GM23338 (cell line): ENCODE measurements around the gene PALLD. TPM values are rescaled to one million over a fixed set of nuclear protein-coding genes. Genes with fewer than 3 reads are reported as not detected.

ENCODE experiments used
- ATAC-seq: fragments of 200-7000 bp; cut with Tn5 transposase; 3 replicates; pipeline ENCODE4 v1.9.1; 2020
- DNase-seq: peaks from one replicate; pipeline ENCODE4 v3.0.0-alpha.2; 2015; ENCODE audit warnings: low spot score
- H2AFZ ChIP-seq: fragments of 200-600 bp; sonication (generic); 2 replicates; pipeline ENCODE4 v1.8.0; 2016; ENCODE audit warnings: antibody characterized with exemption, mild to moderate bottlenecking, moderate library complexity
- H3F3A ChIP-seq: fragments of 200-600 bp; sonication (generic); replicated peaks from 2 replicates; pipeline ENCODE4 v1.8.0; 2017; ENCODE audit warnings: antibody characterized with exemption, mixed run types, low read depth
- H3K27ac ChIP-seq: fragments of 200-600 bp; sonication (generic); 2 replicates; pipeline ENCODE4 v1.6.1; 2016; ENCODE audit warnings: low read depth
- H3K27me3 ChIP-seq: fragments of 200-600 bp; sonication (generic); 2 replicates; pipeline ENCODE4 v1.8.0; 2016; ENCODE audit warnings: mild to moderate bottlenecking, mixed run types, moderate library complexity; ENCODE audit not compliant: insufficient read depth
- H3K36me3 ChIP-seq: fragments of 200-600 bp; sonication (generic); 2 replicates; pipeline ENCODE4 v1.8.0; 2016; ENCODE audit warnings: mild to moderate bottlenecking; ENCODE audit not compliant: insufficient read depth
- H3K4me1 ChIP-seq: fragments of 200-600 bp; sonication (generic); 2 replicates; pipeline ENCODE4 v1.8.0; 2016; ENCODE audit warnings: mild to moderate bottlenecking, moderate library complexity; ENCODE audit not compliant: insufficient read depth
- H3K4me2 ChIP-seq: fragments of 200-600 bp; sonication (generic); 2 replicates; pipeline ENCODE4 v1.7.1; 2017; ENCODE audit warnings: mixed run types
- H3K4me3 ChIP-seq: fragments of 200-600 bp; sonication (generic); 2 replicates; pipeline ENCODE4 v1.6.1; 2016; ENCODE audit warnings: mixed run types
- H3K79me2 ChIP-seq: fragments of 200-600 bp; sonication (generic); replicated peaks from 2 replicates; pipeline ENCODE4 v1.8.0; 2017; ENCODE audit warnings: mild to moderate bottlenecking; ENCODE audit not compliant: insufficient read depth
- H3K9me2 ChIP-seq: fragments of 200-600 bp; sonication (generic); 2 replicates; pipeline ENCODE4 v1.8.0; 2017; ENCODE audit not compliant: insufficient read depth
- H4K20me1 ChIP-seq: fragments of 200-600 bp; sonication (generic); replicated peaks from 2 replicates; pipeline ENCODE4 v1.8.0; 2017; ENCODE audit warnings: mild to moderate bottlenecking; ENCODE audit not compliant: insufficient read depth
- H3K27ac Mint-ChIP-seq: 2 replicates; pipeline ENCODE4 v1.8.0; 2020; ENCODE audit warnings: inconsistent platforms, mild to moderate bottlenecking, moderate library complexity, mixed read lengths
- H3K27me3 Mint-ChIP-seq: 3 replicates; pipeline ENCODE4 v1.8.0; 2022; ENCODE audit warnings: low read depth, mild to moderate bottlenecking, moderate library complexity, mixed read lengths, inconsistent platforms; ENCODE audit not compliant: insufficient read depth, poor library complexity
- H3K36me3 Mint-ChIP-seq: 3 replicates; pipeline ENCODE4 v1.8.0; 2021; ENCODE audit warnings: low read depth, mild to moderate bottlenecking, inconsistent platforms, moderate library complexity, mixed read lengths
- H3K4me1 Mint-ChIP-seq: 3 replicates; pipeline ENCODE4 v1.8.0; 2020; ENCODE audit warnings: mild to moderate bottlenecking, inconsistent platforms, mixed read lengths
- H3K4me3 Mint-ChIP-seq: 3 replicates; pipeline ENCODE4 v1.8.0; 2021; ENCODE audit warnings: moderate library complexity, mild to moderate bottlenecking, inconsistent platforms, mixed read lengths
- H3K9me3 Mint-ChIP-seq: 3 replicates; pipeline ENCODE4 v1.8.0; 2020; ENCODE audit warnings: moderate library complexity, mild to moderate bottlenecking, inconsistent platforms, mixed read lengths
- CREB1 ChIP-seq: fragments of 250-450 bp; sonication (Bioruptor Pico); IDR thresholded peaks from 2 replicates; pipeline ENCODE4 v1.5.0; 2020; ENCODE audit warnings: low read depth, mild to moderate bottlenecking, moderate library complexity
- ETS1 ChIP-seq: IDR thresholded peaks from 2 replicates; pipeline ENCODE4 v1.6.1; 2016; ENCODE audit warnings: antibody characterized with exemption
- EZH2 ChIP-seq: fragments of 200-600 bp; sonication (generic); IDR thresholded peaks from one replicate; pipeline ENCODE4 v1.8.0; 2017; ENCODE audit warnings: antibody characterized with exemption, mild to moderate bottlenecking, low read depth; ENCODE audit not compliant: unreplicated experiment
- EZH2phosphoT487 ChIP-seq: fragments of 200-600 bp; sonication (generic); IDR thresholded peaks from one replicate; pipeline ENCODE4 v1.8.1; 2018; ENCODE audit warnings: antibody characterized with exemption; ENCODE audit not compliant: unreplicated experiment
- JUNB ChIP-seq: IDR thresholded peaks from one replicate; pipeline ENCODE4 v1.6.1; 2016; ENCODE audit warnings: antibody characterized with exemption; ENCODE audit not compliant: unreplicated experiment
- NANOG ChIP-seq: IDR thresholded peaks from 2 replicates; pipeline ENCODE4 v1.6.1; 2016; ENCODE audit warnings: antibody characterized with exemption, borderline replicate concordance
- POLR2AphosphoS5 ChIP-seq: IDR thresholded peaks from 2 replicates; pipeline ENCODE4 v1.6.1; 2016; ENCODE audit warnings: antibody characterized with exemption, low read depth
- REST ChIP-seq: IDR thresholded peaks from one replicate; pipeline ENCODE4 v1.6.1; 2018; ENCODE audit warnings: antibody characterized with exemption; ENCODE audit not compliant: unreplicated experiment
- STAT1 ChIP-seq: IDR thresholded peaks from one replicate; pipeline ENCODE4 v1.6.1; 2016; ENCODE audit warnings: antibody characterized with exemption; ENCODE audit not compliant: unreplicated experiment
- ZNF114 ChIP-seq: fragments of 250-450 bp; sonication (Bioruptor Pico); IDR thresholded peaks from 2 replicates; pipeline ENCODE4 v1.5.0; 2020; ENCODE audit warnings: mild to moderate bottlenecking, moderate library complexity
- ZNF331 ChIP-seq: fragments of 250-450 bp; sonication (Bioruptor Pico); IDR thresholded peaks from 2 replicates; pipeline ENCODE4 v1.5.0; 2020; ENCODE audit warnings: low read depth, mild to moderate bottlenecking, moderate library complexity
- ZNF462 ChIP-seq: fragments of 250-450 bp; sonication (Bioruptor Pico); IDR thresholded peaks from 2 replicates; pipeline ENCODE4 v1.5.0; 2020; ENCODE audit warnings: mild to moderate bottlenecking, moderate library complexity
- polyA plus RNA-seq: library from polyadenylated mRNA; unstranded; fragments of >200 nt; fragmentation: Nextera tagmentation; extraction: Ambion mirVana; gene quantifications from 2 replicates; pipeline ENCODE4 v1.2.1, GENCODE V29; 2016
- total RNA-seq: library from RNA; depleted of rRNA; stranded (reverse); fragments of >200 nt; shearing (Covaris generic); gene quantifications from 2 replicates; pipeline ENCODE4 v1.2.3, GENCODE V29; 2014
- TF ChIP-seq, protein P1 (sequence below), 2 experiments: fragments of 200-600 bp in 1 of 2; sonication (generic) in 1 of 2; conservative IDR thresholded peaks; 2 replicates each; pipeline versions ENCODE4 v1.5.1 to v1.6.1; 2016 to 2017; ENCODE audit warnings: antibody characterized with exemption in 2 of 2, low read depth in 2 of 2, mild to moderate bottlenecking in 2 of 2, moderate library complexity in 1 of 2

Gene PALLD
- total and polyA plus RNA-seq, 2 experiments from 2014 or later = 13.1 to 30.2 TPM

DNA sequence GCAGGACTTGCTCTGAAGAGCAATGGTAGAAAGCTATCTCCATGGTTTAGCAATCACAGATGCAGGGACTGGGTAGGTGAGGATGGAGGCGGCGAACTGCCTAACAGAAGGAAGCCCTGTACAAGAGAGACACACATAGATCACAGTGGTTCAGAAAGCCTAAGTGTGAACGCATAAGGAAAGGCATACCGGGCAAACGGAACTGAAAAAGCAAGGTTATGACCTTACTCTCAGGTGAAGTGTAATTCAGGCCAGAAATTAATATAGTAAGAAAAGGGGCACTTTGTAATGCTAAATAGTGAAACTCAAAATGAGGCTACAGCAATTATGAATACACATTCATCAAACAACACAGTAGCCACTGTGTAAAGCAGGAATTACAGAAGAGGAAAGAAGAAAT lies 126.6 kb downstream of the PALLD start:
- no peak overlapping the region for H3K4me3 ChIP-seq
- no peaks in the 10 kb centered on the region for H3K27me3 ChIP-seq
- H4K20me1 ChIP-seq = no peaks in the 10 kb centered on the region
- TF ChIP-seq REST = no peak
- no peak for TF ChIP-seq NANOG
- no peak for TF ChIP-seq EZH2phosphoT487
- no peak for TF ChIP-seq STAT1
- no peak for TF ChIP-seq CREB1 (CRISPR knock-in tag)
- TF ChIP-seq, protein P1, sequence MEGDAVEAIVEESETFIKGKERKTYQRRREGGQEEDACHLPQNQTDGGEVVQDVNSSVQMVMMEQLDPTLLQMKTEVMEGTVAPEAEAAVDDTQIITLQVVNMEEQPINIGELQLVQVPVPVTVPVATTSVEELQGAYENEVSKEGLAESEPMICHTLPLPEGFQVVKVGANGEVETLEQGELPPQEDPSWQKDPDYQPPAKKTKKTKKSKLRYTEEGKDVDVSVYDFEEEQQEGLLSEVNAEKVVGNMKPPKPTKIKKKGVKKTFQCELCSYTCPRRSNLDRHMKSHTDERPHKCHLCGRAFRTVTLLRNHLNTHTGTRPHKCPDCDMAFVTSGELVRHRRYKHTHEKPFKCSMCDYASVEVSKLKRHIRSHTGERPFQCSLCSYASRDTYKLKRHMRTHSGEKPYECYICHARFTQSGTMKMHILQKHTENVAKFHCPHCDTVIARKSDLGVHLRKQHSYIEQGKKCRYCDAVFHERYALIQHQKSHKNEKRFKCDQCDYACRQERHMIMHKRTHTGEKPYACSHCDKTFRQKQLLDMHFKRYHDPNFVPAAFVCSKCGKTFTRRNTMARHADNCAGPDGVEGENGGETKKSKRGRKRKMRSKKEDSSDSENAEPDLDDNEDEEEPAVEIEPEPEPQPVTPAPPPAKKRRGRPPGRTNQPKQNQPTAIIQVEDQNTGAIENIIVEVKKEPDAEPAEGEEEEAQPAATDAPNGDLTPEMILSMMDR (conservative IDR thresholded peaks at IDR 0.05; ENCODE audit: low read depth in 2 of 2) = no peak
- TF ChIP-seq EZH2 = no peak
- no peak for TF ChIP-seq ZNF462 (CRISPR knock-in tag)
- TF ChIP-seq ZNF114 (CRISPR knock-in tag) = no peak
- TF ChIP-seq JUNB = no peak
- no peak for TF ChIP-seq ZNF331 (CRISPR knock-in tag)
- no peak for TF ChIP-seq ETS1
- no peak for TF ChIP-seq POLR2AphosphoS5
- no peaks in the 10 kb centered on the region; the same call in 2 of the 3 replicates for H3K9me3 Mint-ChIP-seq
- no peak for DNase-seq
- H3K27me3 Mint-ChIP-seq = peaks cover 2% of the 10 kb centered on the region
- H3F3A ChIP-seq = no peaks in the 10 kb centered on the region
- H3K4me2 ChIP-seq = no peak overlapping the region
- no peaks in the 10 kb centered on the region for H3K36me3 Mint-ChIP-seq
- H3K4me3 Mint-ChIP-seq = no peak overlapping the region
- no peak overlapping the region for H3K27ac ChIP-seq
- no peak overlapping the region for H3K27ac Mint-ChIP-seq
- ATAC-seq = no peak
- no peaks in the 10 kb centered on the region for H3K79me2 ChIP-seq
- H3K4me1 Mint-ChIP-seq = peaks cover 17% of the 10 kb centered on the region; the same call in 2 of the 3 replicates
- no peak overlapping the region for H2AFZ ChIP-seq
- no peaks in the 10 kb centered on the region for H3K36me3 ChIP-seq
- H3K4me1 ChIP-seq = no peaks in the 10 kb centered on the region; the same call in 1 of the 2 replicates
- no peaks in the 10 kb centered on the region; the same call in 1 of the 2 replicates for H3K9me2 ChIP-seq
